ENCODE data around the gene RNU6-1. TPM values are rescaled to one million over a fixed set of nuclear protein-coding genes. Genes with fewer than 3 reads are reported as not detected.
A peak's percentile ranks its signal among the peaks of the same experiment; 100 is the strongest.

Gene RNU6-1
- total RNA-seq, 2 donors from 2014 or later: not detected

GRCh38 chr15:67865331-67865730, 25.5 kb upstream of the RNU6-1 start:
- H3K4me3 ChIP-seq (ENCODE audit: low read length): no peak overlapping the region
- Mint-ChIP-seq H3K4me3 (no peak overlapping the region), H3K4me1 (peaks cover 12% of the 10 kb centered on the region), H3K27ac (no peak overlapping the region), H3K36me3 (ENCODE audit: low read depth) (peaks cover 3% of the 10 kb centered on the region), H3K9me3 (peaks cover 13% of the 10 kb centered on the region), H3K27me3 (ENCODE audit: insufficient read depth) (peaks cover 20% of the 10 kb centered on the region)
- H3K4me1 ChIP-seq (ENCODE audit: control insufficient read depth, insufficient read depth, low read length): peaks cover 3% of the 10 kb centered on the region
- no peak overlapping the region for H3K27ac ChIP-seq (ENCODE audit: low read depth, low read length)
- 100% methylated on average over 1 of the region's 3 CpGs; no CpG with 5 or more reads in 1 of the 2 experiments for WGBS, 2 experiments (ENCODE audit: insufficient coverage in 1 of 2, insufficient read length in 1 of 2)
- TF ChIP-seq CTCF (conservative IDR thresholded peaks at IDR 0.05): no peak
- DNase-seq: no peak
- H3K9ac ChIP-seq (ENCODE audit: extremely low read depth, low read length, poor library complexity, severe bottlenecking): no peak overlapping the region
- no peaks in the 10 kb centered on the region for H3K36me3 ChIP-seq (ENCODE audit: control insufficient read depth, insufficient read depth, low read length)
- peaks cover 6% of the 10 kb centered on the region for H3K27me3 ChIP-seq (ENCODE audit: control insufficient read depth, insufficient read depth, low read length, poor library complexity, severe bottlenecking)
- H3K9me3 ChIP-seq (ENCODE audit: control insufficient read depth, low read length): peaks cover 9% of the 10 kb centered on the region

GRCh38 chr15:67863442-67863987, 23.7 kb upstream of the RNU6-1 start:
- Histone ChIP-seq H3K4me1 (ENCODE audit: control insufficient read depth, insufficient read depth, low read length) (peaks cover 3% of the 10 kb centered on the region), H3K9ac (ENCODE audit: extremely low read depth, low read length, poor library complexity, severe bottlenecking) (no peak overlapping the region), H3K36me3 (ENCODE audit: control insufficient read depth, insufficient read depth, low read length) (no peaks in the 10 kb centered on the region), H3K9me3 (ENCODE audit: control insufficient read depth, low read length) (no peaks in the 10 kb centered on the region), H3K4me3 (ENCODE audit: low read length) (peak overlapping the region; percentile 66), H3K27ac (ENCODE audit: low read depth, low read length) (no peak overlapping the region), H3K27me3 (ENCODE audit: control insufficient read depth, insufficient read depth, low read length, poor library complexity, severe bottlenecking) (peaks cover 6% of the 10 kb centered on the region)
- WGBS, 2 experiments (ENCODE audit: insufficient coverage in 1 of 2, insufficient read length in 1 of 2): 6 to 10% methylated on average over 8 to 41 of the region's 41 CpGs
- peak; percentile 94 for DNase-seq
- Mint-ChIP-seq H3K27me3 (ENCODE audit: insufficient read depth) (peaks cover 20% of the 10 kb centered on the region), H3K27ac (peak overlapping the region; percentile 72), H3K36me3 (ENCODE audit: low read depth) (no peaks in the 10 kb centered on the region), H3K4me3 (peak overlapping the region; percentile 51), H3K4me1 (peaks cover 12% of the 10 kb centered on the region), H3K9me3 (no peaks in the 10 kb centered on the region)
- peak; percentile 96 for TF ChIP-seq CTCF (conservative IDR thresholded peaks at IDR 0.05)

- Mint-ChIP-seq H3K9me3 (no peaks in the 10 kb centered on the region), H3K27ac (no peak overlapping the region), H3K4me3 (no peak overlapping the region), H3K36me3 (ENCODE audit: low read depth) (no peaks in the 10 kb centered on the region), H3K4me1 (peaks cover 12% of the 10 kb centered on the region), H3K27me3 (ENCODE audit: insufficient read depth) (peaks cover 20% of the 10 kb centered on the region)
- H3K9me3 ChIP-seq (ENCODE audit: control insufficient read depth, low read length): no peaks in the 10 kb centered on the region
- 73 to 89% methylated on average over 12 to 16 of the region's 16 CpGs for WGBS, 2 experiments (ENCODE audit: insufficient coverage in 1 of 2, insufficient read length in 1 of 2)
- H3K27me3 ChIP-seq (ENCODE audit: control insufficient read depth, insufficient read depth, low read length, poor library complexity, severe bottlenecking): peaks cover 6% of the 10 kb centered on the region
- no peak overlapping the region for H3K4me3 ChIP-seq (ENCODE audit: low read length)
- DNase-seq: no peak
- no peak for TF ChIP-seq CTCF (conservative IDR thresholded peaks at IDR 0.05)
- H3K27ac ChIP-seq (ENCODE audit: low read depth, low read length): no peak overlapping the region
- H3K4me1 ChIP-seq (ENCODE audit: control insufficient read depth, insufficient read depth, low read length): peaks cover 3% of the 10 kb centered on the region
- no peaks in the 10 kb centered on the region for H3K36me3 ChIP-seq (ENCODE audit: control insufficient read depth, insufficient read depth, low read length)
- H3K9ac ChIP-seq (ENCODE audit: extremely low read depth, low read length, poor library complexity, severe bottlenecking): no peak overlapping the region
Observed at GRCh38 chr15:67862750-67863441, 23.1 kb upstream of the RNU6-1 start.
